T-helper 1 cell treated with Interleukin-12 subunit alpha and Interleukin-12 subunit beta and Interleukin-4 antibody, amounts not matched to agents 30 ng/mL and 1 ng/mL, for 36 hours (primary cell): Measurements from ENCODE around the gene SQOR. TPM values are rescaled to one million over a fixed set of nuclear protein-coding genes. Genes with fewer than 3 reads are reported as not detected.

Experiments
- intact Hi-C: fragments of 100-400 bp; cut with micrococcal nuclease; formaldehyde crosslinking; loops from one replicate; pipeline ENCODE4 v1.15.1; 2024
- total RNA-seq: library from RNA; stranded (reverse); gene quantifications from 2 replicates; pipeline ENCODE4 v1.2.3, GENCODE V29; 2022

Gene SQOR
- total RNA-seq, 1 donor from 2014 or later = 131 TPM

GRCh38 chr15:45703670-45704328 lies 69.0 kb downstream of the SQOR start:
- intact Hi-C loops = loop anchor here (2.0 kb wide), 1 partner anchor 67 kb away; no protein-coding TSS in a partner anchor

- intact Hi-C loops = loop anchor here (1.0 to 2.0 kb wide), 2 partner anchors 68 to 86 kb away; no protein-coding TSS in a partner anchor
Measured at GRCh38 chr15:45704329-45705249, 69.8 kb downstream of the SQOR start.

- intact Hi-C loops = loop anchor here (1.0 to 2.0 kb wide), 2 partner anchors 69 to 85 kb away; no protein-coding TSS in a partner anchor
Measured at GRCh38 chr15:45705510-45706473, 71.0 kb downstream of the SQOR start.

GRCh38 chr15:45710657-45711056 lies 75.8 kb downstream of the SQOR start:
- intact Hi-C loops = no loop called here

GRCh38 chr15:45714590-45715488 lies 80.0 kb downstream of the SQOR start:
- intact Hi-C loops = loop anchor here (2.0 kb wide), 1 partner anchor 76 kb away; no protein-coding TSS in a partner anchor

- intact Hi-C loops = loop anchor here (2.0 kb wide), 1 partner anchor 75 kb away; no protein-coding TSS in a partner anchor
Measured at GRCh38 chr15:45715528-45715927, 80.7 kb downstream of the SQOR start.

GRCh38 chr15:45719490-45719889 lies 84.7 kb downstream of the SQOR start:
- intact Hi-C loops = no loop called here

- intact Hi-C loops = no loop called here
Measured at GRCh38 chr15:45720183-45720582, 85.4 kb downstream of the SQOR start.

GRCh38 chr15:45728641-45729040 lies 93.8 kb downstream of the SQOR start:
- intact Hi-C loops = no loop called here

- intact Hi-C loops = no loop called here
Measured at GRCh38 chr15:45729141-45729540, 94.3 kb downstream of the SQOR start.

- intact Hi-C loops = no loop called here
Measured at GRCh38 chr15:45731343-45731742, 96.5 kb downstream of the SQOR start.

GRCh38 chr15:45732662-45733061 lies 97.8 kb downstream of the SQOR start:
- intact Hi-C loops = no loop called here

- intact Hi-C loops = no loop called here
Measured at GRCh38 chr15:45734260-45734711, 99.5 kb downstream of the SQOR start.

Other genes with a start within 250 kb of the SQOR start
- 3.5 and 3.7 TPM in 2 replicates for gene SLC30A4, start 112.3 kb upstream of the SQOR start, total RNA-seq
- gene BLOC1S6, start 47.6 kb upstream of the SQOR start, total RNA-seq = 33.9 and 40.9 TPM in 2 replicates